ENCODE results near the gene TMEM203.

The TMEM203 gene

GRCh38 chr9:137221506-137222111, 16.2 kb upstream of the TMEM203 start:
- Histone ChIP-seq H3K27ac (replicated peaks) (no peak overlapping the region), H3K27me3 (ENCODE audit: insufficient read depth, poor library complexity, severe bottlenecking) (no peaks in the 10 kb centered on the region), H3K4me3 (replicated peaks; ENCODE audit: insufficient read depth, low read length) (peak overlapping the region; percentile 8)
- DNase-seq (ENCODE audit: low read depth in 1 of 2, low spot score in 1 of 2) = no peak
- TF ChIP-seq SPI1 (IDR thresholded peaks at IDR 0.05; ENCODE audit: borderline replicate concordance, low read depth) = no peak
- TF ChIP-seq, protein P1, sequence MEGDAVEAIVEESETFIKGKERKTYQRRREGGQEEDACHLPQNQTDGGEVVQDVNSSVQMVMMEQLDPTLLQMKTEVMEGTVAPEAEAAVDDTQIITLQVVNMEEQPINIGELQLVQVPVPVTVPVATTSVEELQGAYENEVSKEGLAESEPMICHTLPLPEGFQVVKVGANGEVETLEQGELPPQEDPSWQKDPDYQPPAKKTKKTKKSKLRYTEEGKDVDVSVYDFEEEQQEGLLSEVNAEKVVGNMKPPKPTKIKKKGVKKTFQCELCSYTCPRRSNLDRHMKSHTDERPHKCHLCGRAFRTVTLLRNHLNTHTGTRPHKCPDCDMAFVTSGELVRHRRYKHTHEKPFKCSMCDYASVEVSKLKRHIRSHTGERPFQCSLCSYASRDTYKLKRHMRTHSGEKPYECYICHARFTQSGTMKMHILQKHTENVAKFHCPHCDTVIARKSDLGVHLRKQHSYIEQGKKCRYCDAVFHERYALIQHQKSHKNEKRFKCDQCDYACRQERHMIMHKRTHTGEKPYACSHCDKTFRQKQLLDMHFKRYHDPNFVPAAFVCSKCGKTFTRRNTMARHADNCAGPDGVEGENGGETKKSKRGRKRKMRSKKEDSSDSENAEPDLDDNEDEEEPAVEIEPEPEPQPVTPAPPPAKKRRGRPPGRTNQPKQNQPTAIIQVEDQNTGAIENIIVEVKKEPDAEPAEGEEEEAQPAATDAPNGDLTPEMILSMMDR (IDR thresholded peaks at IDR 0.05; ENCODE audit: insufficient read depth, low read length) = no peak
- no peak for TF ChIP-seq POLR2AphosphoS5 (IDR thresholded peaks at IDR 0.05; ENCODE audit: low read depth)
- no peak for TF ChIP-seq REST (IDR thresholded peaks at IDR 0.05; ENCODE audit: insufficient replicate concordance, low read depth)
- TF ChIP-seq GABPA (IDR thresholded peaks at IDR 0.05; ENCODE audit: low read depth) = no peak

DNA sequence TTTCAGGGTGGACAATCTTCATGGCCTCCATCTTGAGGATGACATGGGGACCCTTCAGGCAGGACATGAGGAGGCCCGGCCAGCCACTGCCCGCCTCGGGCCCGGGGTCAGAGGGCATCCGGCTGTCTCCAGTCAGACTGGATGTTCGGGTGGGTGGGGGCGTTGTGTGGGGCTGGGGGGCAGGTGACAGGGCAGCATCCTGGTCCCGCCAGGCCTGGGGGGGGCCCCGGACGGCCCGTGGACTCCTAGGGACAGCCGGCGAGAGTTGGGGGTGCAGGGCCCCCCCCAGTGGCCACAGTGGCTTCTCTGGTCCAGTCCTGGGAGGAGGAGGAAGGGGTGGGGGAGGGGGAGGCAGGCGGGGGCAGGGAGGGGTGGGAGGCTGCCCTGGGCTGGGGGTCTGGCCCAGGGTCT, 15.7 kb upstream of the TMEM203 start:
- no peak for TF ChIP-seq POLR2AphosphoS5 (IDR thresholded peaks at IDR 0.05; ENCODE audit: low read depth)
- TF ChIP-seq SPI1 (IDR thresholded peaks at IDR 0.05; ENCODE audit: borderline replicate concordance, low read depth) = no peak
- no peak for TF ChIP-seq GABPA (IDR thresholded peaks at IDR 0.05; ENCODE audit: low read depth)
- TF ChIP-seq REST (IDR thresholded peaks at IDR 0.05; ENCODE audit: insufficient replicate concordance, low read depth) = no peak
- TF ChIP-seq, protein P1 (IDR thresholded peaks at IDR 0.05; ENCODE audit: insufficient read depth, low read length) = no peak
- Histone ChIP-seq H3K27me3 (ENCODE audit: insufficient read depth, poor library complexity, severe bottlenecking) (no peaks in the 10 kb centered on the region), H3K4me3 (replicated peaks; ENCODE audit: insufficient read depth, low read length) (no peak overlapping the region), H3K27ac (replicated peaks) (no peak overlapping the region)
- no peak for DNase-seq (ENCODE audit: low read depth in 1 of 2, low spot score in 1 of 2)

GRCh38 chr9:137220317-137221094, 15.1 kb upstream of the TMEM203 start:
- no peak overlapping the region for H3K27ac ChIP-seq (replicated peaks)
- no peaks in the 10 kb centered on the region for H3K27me3 ChIP-seq (ENCODE audit: insufficient read depth, poor library complexity, severe bottlenecking)
- no peak for DNase-seq (ENCODE audit: low read depth in 1 of 2, low spot score in 1 of 2)
- TF ChIP-seq POLR2AphosphoS5 (IDR thresholded peaks at IDR 0.05; ENCODE audit: low read depth) (no peak), SPI1 (IDR thresholded peaks at IDR 0.05; ENCODE audit: borderline replicate concordance, low read depth) (no peak), REST (IDR thresholded peaks at IDR 0.05; ENCODE audit: insufficient replicate concordance, low read depth) (no peak), GABPA (IDR thresholded peaks at IDR 0.05; ENCODE audit: low read depth) (no peak)
- TF ChIP-seq, protein P1 (IDR thresholded peaks at IDR 0.05; ENCODE audit: insufficient read depth, low read length) = no peak
- H3K4me3 ChIP-seq (replicated peaks; ENCODE audit: insufficient read depth, low read length) = no peak overlapping the region

All from HL-60 (cell line).